Measurements from ENCODE around the gene CABP7.
A peak's percentile ranks its signal among the peaks of the same experiment; 100 is the strongest.

Gene CABP7

GRCh38 chr22:29755889-29756288 is 36.1 kb downstream of the CABP7 start:
- no peak for DNase-seq (ENCODE audit: insufficient read length)
- FAIRE-seq: no peak
- TF ChIP-seq POLR2A (IDR thresholded peaks at IDR 0.05; ENCODE audit: low read depth, low read length): no peak
- no peak for TF ChIP-seq TAF1 (IDR thresholded peaks at IDR 0.05; ENCODE audit: borderline replicate concordance, low read depth, low read length)
- no peak for TF ChIP-seq POLR2AphosphoS5 (IDR thresholded peaks at IDR 0.05; ENCODE audit: low read depth, low read length)

GRCh38 chr22:29756341-29756740 is 36.5 kb downstream of the CABP7 start:
- DNase-seq (ENCODE audit: insufficient read length) (no peak), FAIRE-seq (no peak)
- no peak for TF ChIP-seq POLR2AphosphoS5 (IDR thresholded peaks at IDR 0.05; ENCODE audit: low read depth, low read length)
- TF ChIP-seq POLR2A (IDR thresholded peaks at IDR 0.05; ENCODE audit: low read depth, low read length): no peak
- no peak for TF ChIP-seq TAF1 (IDR thresholded peaks at IDR 0.05; ENCODE audit: borderline replicate concordance, low read depth, low read length)

- DNase-seq (ENCODE audit: insufficient read length) (no peak), FAIRE-seq (no peak)
- TF ChIP-seq TAF1 (IDR thresholded peaks at IDR 0.05; ENCODE audit: borderline replicate concordance, low read depth, low read length): no peak
Measured at GRCh38 chr22:29757096-29757495, 37.3 kb downstream of the CABP7 start.

GRCh38 chr22:29758068-29758622 is 38.3 kb downstream of the CABP7 start:
- DNase-seq (ENCODE audit: insufficient read length): no peak
- FAIRE-seq: no peak
- TF ChIP-seq POLR2A (IDR thresholded peaks at IDR 0.05; ENCODE audit: low read depth, low read length) (no peak), POLR2AphosphoS5 (IDR thresholded peaks at IDR 0.05; ENCODE audit: low read depth, low read length) (no peak), TAF1 (IDR thresholded peaks at IDR 0.05; ENCODE audit: borderline replicate concordance, low read depth, low read length) (no peak)

- DNase-seq (ENCODE audit: insufficient read length) (no peak), FAIRE-seq (no peak)
- TF ChIP-seq POLR2A (IDR thresholded peaks at IDR 0.05; ENCODE audit: low read depth, low read length) (no peak), POLR2AphosphoS5 (IDR thresholded peaks at IDR 0.05; ENCODE audit: low read depth, low read length) (no peak), TAF1 (IDR thresholded peaks at IDR 0.05; ENCODE audit: borderline replicate concordance, low read depth, low read length) (no peak)
Measured at GRCh38 chr22:29758959-29759358, 39.2 kb downstream of the CABP7 start.

GRCh38 chr22:29762263-29762662 is 42.5 kb downstream of the CABP7 start:
- FAIRE-seq: no peak
- TF ChIP-seq TAF1 (IDR thresholded peaks at IDR 0.05; ENCODE audit: borderline replicate concordance, low read depth, low read length) (no peak), POLR2A (IDR thresholded peaks at IDR 0.05; ENCODE audit: low read depth, low read length) (no peak), POLR2AphosphoS5 (IDR thresholded peaks at IDR 0.05; ENCODE audit: low read depth, low read length) (no peak)
- no peak for DNase-seq (ENCODE audit: insufficient read length)

- DNase-seq (ENCODE audit: insufficient read length): no peak
- no peak for FAIRE-seq
Measured at GRCh38 chr22:29765905-29766631, 46.3 kb downstream of the CABP7 start.

GRCh38 chr22:29766632-29767170 is 46.9 kb downstream of the CABP7 start, which contains the start of gene ZMAT5:
TSS of gene ZMAT5 (minus strand) at chr22:29767007. CDS start at chr22:29748544, 18,463 bp downstream.
- TF ChIP-seq POLR2AphosphoS5 (IDR thresholded peaks at IDR 0.05; ENCODE audit: low read depth, low read length) (no peak), POLR2A (IDR thresholded peaks at IDR 0.05; ENCODE audit: low read depth, low read length) (peak; percentile 45; the same call in 1 of the 2 replicates), TAF1 (IDR thresholded peaks at IDR 0.05; ENCODE audit: borderline replicate concordance, low read depth, low read length) (0 out of 2 replicates have a peak, but pooled peaks have one; percentile 56)
- no peak for FAIRE-seq
- peak; percentile 97 for DNase-seq (ENCODE audit: insufficient read length)

More at GRCh38 chr22:29765905-29766631, 46.3 kb downstream of the CABP7 start:
- TF ChIP-seq POLR2A (IDR thresholded peaks at IDR 0.05; ENCODE audit: low read depth, low read length): no peak

- FAIRE-seq (peak; percentile 97), DNase-seq (ENCODE audit: insufficient read length) (peak; percentile 91)
- TF ChIP-seq POLR2AphosphoS5 (IDR thresholded peaks at IDR 0.05; ENCODE audit: low read depth, low read length) (peak; percentile 84), TAF1 (IDR thresholded peaks at IDR 0.05; ENCODE audit: borderline replicate concordance, low read depth, low read length) (peak; percentile 95), POLR2A (IDR thresholded peaks at IDR 0.05; ENCODE audit: low read depth, low read length) (peak; percentile 86)
Measured at GRCh38 chr22:29767171-29768051, 47.6 kb downstream of the CABP7 start, which contains the start of gene UQCR10. TSS of gene UQCR10 (plus strand) at chr22:29767369. CDS start at chr22:29767399, 30 bp downstream.

GRCh38 chr22:29768052-29768693 is 48.4 kb downstream of the CABP7 start:
- FAIRE-seq: no peak
- DNase-seq (ENCODE audit: insufficient read length): no peak
- TF ChIP-seq POLR2A (IDR thresholded peaks at IDR 0.05; ENCODE audit: low read depth, low read length) (no peak), TAF1 (IDR thresholded peaks at IDR 0.05; ENCODE audit: borderline replicate concordance, low read depth, low read length) (no peak), POLR2AphosphoS5 (IDR thresholded peaks at IDR 0.05; ENCODE audit: low read depth, low read length) (no peak)

All from GM12892 (cell line).